ENCODE results near the gene GPLD1.

GPLD1 gene

DNA sequence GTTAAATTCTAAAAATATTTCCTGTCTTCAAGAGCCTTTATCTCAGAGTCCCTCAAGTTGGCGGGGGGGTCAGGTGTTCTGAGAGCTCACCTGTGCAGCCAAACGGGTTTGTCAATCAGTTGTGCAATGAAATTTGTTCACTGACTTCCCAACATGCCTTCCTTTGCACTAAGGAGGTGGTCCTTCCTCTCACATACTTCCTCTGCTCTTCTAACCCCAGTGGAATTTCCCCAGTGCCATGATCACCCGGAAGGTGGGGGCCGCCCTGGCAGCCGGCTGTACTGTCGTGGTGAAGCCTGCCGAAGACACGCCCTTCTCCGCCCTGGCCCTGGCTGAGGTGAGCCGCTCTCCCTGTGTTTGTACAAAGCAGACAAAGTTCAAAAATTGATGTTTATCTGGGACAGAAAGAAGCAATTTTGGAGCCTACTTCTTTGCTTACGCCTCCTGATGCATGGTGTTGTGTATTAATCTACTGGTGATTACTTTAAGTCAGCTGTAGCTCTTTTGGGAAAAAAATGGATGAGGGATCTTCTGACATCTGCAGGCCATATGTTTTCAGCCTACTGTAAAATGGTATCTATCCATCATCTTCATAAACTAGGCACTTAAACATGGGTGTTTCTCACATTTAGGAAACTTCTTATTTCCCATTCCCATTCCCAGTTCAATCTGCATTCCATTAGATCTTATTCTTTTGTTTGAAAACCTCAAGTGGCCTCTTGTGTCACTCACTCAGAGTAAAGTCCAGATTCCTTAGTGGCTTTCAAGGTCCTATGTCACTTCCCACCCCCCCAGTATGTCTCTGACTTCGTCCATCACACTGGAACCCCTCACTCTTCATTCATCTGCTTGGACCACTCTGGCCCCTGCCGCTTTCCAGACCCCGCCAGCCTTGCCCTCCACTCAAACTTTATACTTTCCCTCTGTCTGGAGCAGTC is 15.5 kb upstream of the GPLD1 start:
- no peak for TF ChIP-seq ZFX (IDR thresholded peaks at IDR 0.05)
- TF ChIP-seq, protein P1, sequence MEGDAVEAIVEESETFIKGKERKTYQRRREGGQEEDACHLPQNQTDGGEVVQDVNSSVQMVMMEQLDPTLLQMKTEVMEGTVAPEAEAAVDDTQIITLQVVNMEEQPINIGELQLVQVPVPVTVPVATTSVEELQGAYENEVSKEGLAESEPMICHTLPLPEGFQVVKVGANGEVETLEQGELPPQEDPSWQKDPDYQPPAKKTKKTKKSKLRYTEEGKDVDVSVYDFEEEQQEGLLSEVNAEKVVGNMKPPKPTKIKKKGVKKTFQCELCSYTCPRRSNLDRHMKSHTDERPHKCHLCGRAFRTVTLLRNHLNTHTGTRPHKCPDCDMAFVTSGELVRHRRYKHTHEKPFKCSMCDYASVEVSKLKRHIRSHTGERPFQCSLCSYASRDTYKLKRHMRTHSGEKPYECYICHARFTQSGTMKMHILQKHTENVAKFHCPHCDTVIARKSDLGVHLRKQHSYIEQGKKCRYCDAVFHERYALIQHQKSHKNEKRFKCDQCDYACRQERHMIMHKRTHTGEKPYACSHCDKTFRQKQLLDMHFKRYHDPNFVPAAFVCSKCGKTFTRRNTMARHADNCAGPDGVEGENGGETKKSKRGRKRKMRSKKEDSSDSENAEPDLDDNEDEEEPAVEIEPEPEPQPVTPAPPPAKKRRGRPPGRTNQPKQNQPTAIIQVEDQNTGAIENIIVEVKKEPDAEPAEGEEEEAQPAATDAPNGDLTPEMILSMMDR (conservative IDR thresholded peaks at IDR 0.05) = no peak

DNA sequence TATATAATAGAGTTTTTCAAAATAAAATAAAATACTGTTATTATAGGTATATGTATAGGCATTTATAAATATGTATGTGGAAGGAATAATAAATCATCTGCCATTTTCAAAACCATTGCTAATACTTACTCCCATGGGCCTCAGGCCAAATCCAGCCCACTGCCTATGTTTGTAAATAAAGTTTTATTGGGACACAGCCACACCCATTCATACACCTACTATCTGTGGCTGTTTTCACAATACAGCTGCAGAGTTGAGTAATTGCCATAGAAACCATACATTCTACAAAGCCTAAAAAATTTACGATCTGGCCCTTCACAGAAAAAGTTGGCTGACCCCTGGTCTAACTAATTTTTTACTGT is 14.9 kb upstream of the GPLD1 start:
- no peak overlapping the region for H3K27ac ChIP-seq
- TF ChIP-seq ZFX (IDR thresholded peaks at IDR 0.05) = no peak
- TF ChIP-seq, protein P1 (conservative IDR thresholded peaks at IDR 0.05) = no peak

More for the DNA sequence above, 15.5 kb upstream of the GPLD1 start:
- no peak overlapping the region for H3K27ac ChIP-seq

GRCh38 chr6:24501914-24502313 is 12.5 kb upstream of the GPLD1 start:
- no peak for TF ChIP-seq ZFX (IDR thresholded peaks at IDR 0.05)
- TF ChIP-seq, protein P1 (conservative IDR thresholded peaks at IDR 0.05) = no peak
- no peak overlapping the region for H3K27ac ChIP-seq

DNA sequence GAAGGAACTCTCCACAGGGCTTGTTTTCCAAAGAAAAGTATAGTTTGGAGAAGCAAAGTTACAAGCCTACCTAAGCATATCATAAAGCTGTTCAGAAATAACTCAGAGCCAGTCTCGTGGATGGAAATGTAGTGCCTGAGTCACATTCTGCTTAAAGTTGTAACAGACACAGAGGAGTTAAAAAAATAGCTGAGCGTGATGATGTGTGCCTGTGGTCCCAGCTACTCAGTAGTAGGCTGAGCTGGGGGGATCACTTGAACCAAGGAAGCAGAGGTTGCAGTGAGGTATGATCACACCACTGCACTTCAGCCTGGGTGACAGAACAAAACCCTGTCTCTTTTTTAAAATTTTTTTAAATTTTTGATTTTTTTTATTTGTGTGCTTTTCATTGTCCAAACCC is 12.0 kb upstream of the GPLD1 start:
- no peak for TF ChIP-seq ZFX (IDR thresholded peaks at IDR 0.05)
- TF ChIP-seq, protein P1 (conservative IDR thresholded peaks at IDR 0.05) = no peak
- no peak overlapping the region for H3K27ac ChIP-seq

- TF ChIP-seq ZFX (IDR thresholded peaks at IDR 0.05) = no peak
- TF ChIP-seq, protein P1 (conservative IDR thresholded peaks at IDR 0.05) = no peak
These were observed 11.3 kb upstream of the GPLD1 start for GRCh38 chr6:24500683-24501082.

GRCh38 chr6:24497254-24497970 is 8.0 kb upstream of the GPLD1 start:
- TF ChIP-seq, protein P1 (conservative IDR thresholded peaks at IDR 0.05) = no peak
- TF ChIP-seq ZFX (IDR thresholded peaks at IDR 0.05) = no peak
- no peak overlapping the region for H3K27ac ChIP-seq

More at GRCh38 chr6:24500683-24501082, 11.3 kb upstream of the GPLD1 start:
- no peak overlapping the region for H3K27ac ChIP-seq
